Testis (tissue), 3 donors: ENCODE data around the gene RAET1E. TPM values are rescaled to one million over a fixed set of nuclear protein-coding genes. Genes with fewer than 3 reads are reported as not detected.
A peak's percentile ranks its signal among the peaks of the same experiment; 100 is the strongest.
"Not testable (repeated sequence)": the region's sequence is repeated elsewhere in the genome, so short reads cannot be mapped to it uniquely, and the experiment has no call there.

Experiments used
- DNase-seq: peaks from one replicate; pipeline ENCODE4 v3.0.0-alpha.2; 2019
- H3K27ac ChIP-seq, 2 donors: fragments of 200-600 bp; sonication (generic); one replicate each; pipeline ENCODE4 v1.5.1; 2019
- H3K27me3 ChIP-seq: fragments of 200-600 bp; sonication (generic); one replicate; pipeline ENCODE4 v1.5.1; 2019
- H3K36me3 ChIP-seq: fragments of 200-600 bp; sonication (generic); one replicate; pipeline ENCODE4 v1.5.1; 2017; ENCODE audit warnings: low read depth; ENCODE audit errors: missing control alignments
- H3K4me1 ChIP-seq: fragments of 200-600 bp; sonication (generic); one replicate; pipeline ENCODE4 v1.5.1; 2019
- H3K4me3 ChIP-seq, 2 donors: fragments of 200-600 bp; sonication (generic); one replicate each; pipeline ENCODE4 v1.5.1; 2017 to 2019
- H3K9me3 ChIP-seq: fragments of 200-600 bp; sonication (generic); one replicate; pipeline ENCODE4 v1.5.1; 2017
- CTCF ChIP-seq, 3 experiments: fragments of 450-650 bp in 2 of 3; fragments of 200-600 bp in 1 of 3; sonication (generic) in 1 of 3; IDR thresholded peaks; one replicate each; pipeline ENCODE4 v1.5.1; 2016 to 2019; ENCODE audit warnings: antibody characterized with exemption in 3 of 3, mild to moderate bottlenecking in 2 of 3, moderate library complexity in 1 of 3
- POLR2A ChIP-seq: fragments of 450-650 bp; IDR thresholded peaks from one replicate; pipeline ENCODE4 v1.6.1; 2017; ENCODE audit warnings: antibody characterized with exemption, mild to moderate bottlenecking, moderate library complexity
- WGBS, 2 donors: methylation state at CpG; one replicate each; pipeline ENCODE4 v1.1.5; 2018; 5-methylcytosine and 5-hydroxymethylcytosine counted together
- intact Hi-C: fragments of 100-400 bp; cut with DNase I; formaldehyde crosslinking; loops from one replicate; pipeline ENCODE4 v1.15.1; 2023; ENCODE audit warnings: low total_unique reads
- polyA plus RNA-seq: library from polyadenylated mRNA; stranded (reverse); fragments of 350-450 nt; fragmentation: Illumina TruSeq; extraction: RNeasy Lipid Tissue Mini Kit (QIAGEN cat#74804); gene quantifications from one replicate; pipeline ENCODE4 v1.2.3, GENCODE V29; 2014; ENCODE audit warnings: low read depth, low replicate concordance; ENCODE audit not compliant: insufficient read depth
- total RNA-seq, 2 donors: library from RNA; depleted of rRNA; stranded (reverse); fragments of >200 nt; gene quantifications; one replicate each; pipeline ENCODE4 v1.2.3, GENCODE V29; 2016

RAET1E gene
- total and polyA plus RNA-seq, 3 donors from 2014 or later, result 0.30 to 0.31 (median 0.31) TPM

- intact Hi-C loops, result no loop called here
- 51 to 54% methylated on average over 4 to 7 of the region's 7 CpGs for WGBS, 2 donors
These were observed 2.8 kb downstream of the RAET1E start for GRCh38 chr6:149895048-149895590.

GRCh38 chr6:149891864-149892263 lies 6.0 kb downstream of the RAET1E start:
- H3K4me3 ChIP-seq, H3K9me3 ChIP-seq, H3K27me3 ChIP-seq, H3K27ac ChIP-seq, intact Hi-C loops, H3K36me3 ChIP-seq, DNase-seq: not testable (repeated sequence)
- peaks cover 15% of the 10 kb centered on the region for H3K4me1 ChIP-seq
- WGBS, 2 donors, result 86 to 87% methylated on average over 6 of the region's 6 CpGs

More at GRCh38 chr6:149895048-149895590, 2.8 kb downstream of the RAET1E start:
- peak overlapping the region in 1 of 2 donors; percentile 45 for H3K27ac ChIP-seq
- H3K27me3 ChIP-seq, result no peaks in the 10 kb centered on the region
- H3K4me3 ChIP-seq, result no peak overlapping the region
- no peaks in the 10 kb centered on the region for H3K36me3 ChIP-seq
- no peaks in the 10 kb centered on the region for H3K9me3 ChIP-seq
- H3K4me1 ChIP-seq, result peaks cover 15% of the 10 kb centered on the region
- DNase-seq, result peak; percentile 68
- no peak for TF ChIP-seq CTCF (IDR thresholded peaks at IDR 0.05)
- no peak for TF ChIP-seq POLR2A

- DNase-seq, result no peak
- H3K4me1 ChIP-seq, result peaks cover 15% of the 10 kb centered on the region
- intact Hi-C loops, result no loop called here
- 89 to 92% methylated on average over 3 of the region's 3 CpGs for WGBS, 2 donors
- no peaks in the 10 kb centered on the region for H3K36me3 ChIP-seq
- no peaks in the 10 kb centered on the region for H3K27me3 ChIP-seq
- TF ChIP-seq POLR2A (no peak), CTCF (IDR thresholded peaks at IDR 0.05) (no peak)
- H3K9me3 ChIP-seq, result no peaks in the 10 kb centered on the region
- H3K27ac ChIP-seq, result no peak overlapping the region
- H3K4me3 ChIP-seq, result no peak overlapping the region
These were observed 6.7 kb downstream of the RAET1E start for GRCh38 chr6:149891259-149891658.

- 68 to 82% methylated on average over 6 of the region's 6 CpGs for WGBS, 2 donors
- TF ChIP-seq CTCF (IDR thresholded peaks at IDR 0.05), result no peak
These were observed 7.3 kb downstream of the RAET1E start for GRCh38 chr6:149890629-149891045.

GRCh38 chr6:149889326-149889725 lies 8.6 kb downstream of the RAET1E start:
- intact Hi-C loops, result no loop called here
- WGBS, 2 donors, result 70 to 84% methylated on average over 7 of the region's 7 CpGs
- H3K4me1 ChIP-seq, result no peaks in the 10 kb centered on the region
- TF ChIP-seq CTCF (IDR thresholded peaks at IDR 0.05) (no peak), POLR2A (no peak)
- no peak overlapping the region for H3K4me3 ChIP-seq
- no peak overlapping the region for H3K27ac ChIP-seq
- no peaks in the 10 kb centered on the region for H3K27me3 ChIP-seq
- H3K9me3 ChIP-seq, result no peaks in the 10 kb centered on the region
- H3K36me3 ChIP-seq, result no peaks in the 10 kb centered on the region
- no peak for DNase-seq

More at GRCh38 chr6:149890629-149891045, 7.3 kb downstream of the RAET1E start:
- intact Hi-C loops, result no loop called here
- H3K27me3 ChIP-seq, result no peaks in the 10 kb centered on the region
- no peak overlapping the region for H3K27ac ChIP-seq
- DNase-seq, result no peak
- no peaks in the 10 kb centered on the region for H3K9me3 ChIP-seq
- no peak overlapping the region for H3K4me3 ChIP-seq
- H3K4me1 ChIP-seq, result peaks cover 9% of the 10 kb centered on the region
- no peaks in the 10 kb centered on the region for H3K36me3 ChIP-seq
